Liver (tissue), 9 donors: Measurements from ENCODE around the gene TXK. TPM values are rescaled to one million over a fixed set of nuclear protein-coding genes. Genes with fewer than 3 reads are reported as not detected.

Experiments
- DNase-seq: peaks from one replicate; pipeline ENCODE4 v3.0.0-alpha.2; 2017; ENCODE audit warnings: low spot score
- H3K27ac ChIP-seq, 2 donors: one replicate each; pipeline ENCODE4 v1.7.0; 2013; ENCODE audit warnings: inconsistent platforms in 2 of 2, low read length in 2 of 2, control low read depth in 1 of 2, low read depth in 1 of 2, mild to moderate bottlenecking in 1 of 2
- H3K27me3 ChIP-seq, 4 donors: one replicate each; pipeline versions ENCODE4 v1.6.1 to v1.7.0; 2013; ENCODE audit warnings: low read length in 3 of 4, inconsistent platforms in 1 of 4, mild to moderate bottlenecking in 1 of 4, moderate library complexity in 1 of 4; ENCODE audit not compliant: control insufficient read depth in 4 of 4, insufficient read depth in 4 of 4
- H3K36me3 ChIP-seq, 4 donors: one replicate each; pipeline versions ENCODE4 v1.6.1 to v1.7.0; 2013; ENCODE audit warnings: low read length in 3 of 4, mild to moderate bottlenecking in 3 of 4, low read depth in 1 of 4, moderate library complexity in 1 of 4; ENCODE audit not compliant: control insufficient read depth in 4 of 4, insufficient read depth in 3 of 4
- H3K4me1 ChIP-seq, 4 donors: one replicate each; pipeline versions ENCODE4 v1.6.1 to v1.7.0; 2013; ENCODE audit warnings: low read length in 3 of 4, mild to moderate bottlenecking in 3 of 4, moderate library complexity in 1 of 4; ENCODE audit not compliant: control insufficient read depth in 4 of 4, insufficient read depth in 4 of 4
- H3K4me3 ChIP-seq, 3 donors: one replicate each; pipeline versions ENCODE4 v1.6.1 to v1.7.0; 2013; ENCODE audit warnings: low read length in 3 of 3, control low read depth in 1 of 3, low read depth in 1 of 3, mild to moderate bottlenecking in 1 of 3
- H3K9ac ChIP-seq, 2 donors: one replicate each; pipeline ENCODE4 v1.7.0; 2013; ENCODE audit warnings: low read length in 2 of 2, mild to moderate bottlenecking in 2 of 2, moderate library complexity in 2 of 2, control low read depth in 1 of 2, low read depth in 1 of 2
- H3K9me3 ChIP-seq, 4 donors: one replicate each; pipeline versions ENCODE4 v1.6.1 to v1.7.0; 2013; ENCODE audit warnings: low read length in 3 of 4; ENCODE audit not compliant: control insufficient read depth in 4 of 4
- EGR1 ChIP-seq, 2 donors: IDR thresholded peaks; 2 replicates each; pipeline ENCODE4 v1.6.1; 2016 to 2018; ENCODE audit warnings: antibody characterized with exemption in 2 of 2, low read depth in 2 of 2
- FOXA1 ChIP-seq: IDR thresholded peaks from 2 replicates; pipeline ENCODE4 v1.6.1; 2016; ENCODE audit warnings: antibody characterized with exemption
- FOXA2 ChIP-seq: IDR thresholded peaks from 2 replicates; pipeline ENCODE4 v1.6.1; 2016; ENCODE audit warnings: antibody characterized with exemption
- GABPA ChIP-seq, 2 donors: IDR thresholded peaks in 1 of 2; conservative IDR thresholded peaks in 1 of 2; 2 replicates each; pipeline ENCODE4 v1.6.1; 2016; ENCODE audit warnings: antibody characterized with exemption in 2 of 2, mild to moderate bottlenecking in 1 of 2, moderate library complexity in 1 of 2
- HNF4A ChIP-seq, 2 donors: conservative IDR thresholded peaks; 2 replicates each; pipeline ENCODE4 v1.6.1; 2016; ENCODE audit warnings: antibody characterized with exemption in 2 of 2, mild to moderate bottlenecking in 2 of 2
- HNF4G ChIP-seq: IDR thresholded peaks from 2 replicates; pipeline ENCODE4 v1.6.1; 2016; ENCODE audit warnings: antibody characterized with exemption
- JUND ChIP-seq, 2 donors: IDR thresholded peaks; 2 replicates each; pipeline ENCODE4 v1.6.1; 2016; ENCODE audit warnings: antibody characterized with exemption in 2 of 2
- MAX ChIP-seq: IDR thresholded peaks from 2 replicates; pipeline ENCODE4 v1.6.1; 2016; ENCODE audit warnings: antibody characterized with exemption
- NR2F2 ChIP-seq: IDR thresholded peaks from 2 replicates; pipeline ENCODE4 v1.6.1; 2016; ENCODE audit warnings: antibody characterized with exemption
- RAD21 ChIP-seq, 2 donors: IDR thresholded peaks; 2 replicates each; pipeline ENCODE4 v1.6.1; 2016; ENCODE audit warnings: antibody characterized with exemption in 2 of 2, mild to moderate bottlenecking in 2 of 2
- REST ChIP-seq: IDR thresholded peaks from 2 replicates; pipeline ENCODE4 v1.6.1; 2016; ENCODE audit warnings: antibody characterized with exemption, mild to moderate bottlenecking
- RXRA ChIP-seq, 2 donors: IDR thresholded peaks; 2 replicates each; pipeline ENCODE4 v1.6.1; 2017 to 2018; ENCODE audit warnings: antibody characterized with exemption in 2 of 2, mild to moderate bottlenecking in 1 of 2
- SP1 ChIP-seq: IDR thresholded peaks from 2 replicates; pipeline ENCODE4 v1.6.1; 2018; ENCODE audit warnings: antibody characterized with exemption, mild to moderate bottlenecking
- YY1 ChIP-seq: IDR thresholded peaks from 2 replicates; pipeline ENCODE4 v1.6.1; 2016; ENCODE audit warnings: antibody characterized with exemption, mild to moderate bottlenecking
- WGBS: extraction: QIAGEN DNeasy Blood & Tissue Kit; methylation state at CpG from one replicate; pipeline ENCODE4 v1.1.7; 2013; 5-methylcytosine and 5-hydroxymethylcytosine counted together
- polyA plus RNA-seq, 2 donors: library from polyadenylated mRNA; stranded (reverse) in 1 of 2; unstranded in 1 of 2; fragments of 200-250 nt in 1 of 2; fragments of >200 nt in 1 of 2; fragmentation: Nextera tagmentation in 1 of 2; extraction: Ambion mirVana in 1 of 2; gene quantifications; one replicate each; pipeline versions ENCODE4 v1.2.1 to v1.2.3, GENCODE V29; 2013 to 2015
- total RNA-seq, 2 donors: library from RNA; depleted of rRNA; stranded (reverse); fragments of >200 nt; gene quantifications; one replicate each; pipeline ENCODE4 v1.2.3, GENCODE V29; 2014
- TF ChIP-seq, protein P1 (sequence below): IDR thresholded peaks from 2 replicates; pipeline ENCODE4 v1.6.1; 2016; ENCODE audit warnings: antibody characterized with exemption
- TF ChIP-seq, protein P2 (sequence below): fragments of 150-350 bp; IDR thresholded peaks from 2 replicates; pipeline ENCODE4 v1.5.1; 2017; ENCODE audit warnings: improper control_type of control experiment, low read depth, low read length; ENCODE audit not compliant: missing input control
- TF ChIP-seq, protein P3 (sequence below): IDR thresholded peaks from 2 replicates; pipeline ENCODE4 v1.6.1; 2016; ENCODE audit warnings: antibody characterized with exemption
- donor health status: healthy.
- donor health status: healthy.
- donor health status: healthy.
- donor health status: healthy.
- donor health status: healthy.

TXK gene
- total and polyA plus RNA-seq, 4 donors, result 0.43 to 4.9 (median 1.4) TPM

- no peak for TF ChIP-seq REST
- TF ChIP-seq FOXA2, result no peak
Measured at GRCh38 chr4:48095441-48095840, 38.6 kb downstream of the TXK start (continued).

- H3K4me1 ChIP-seq, result no peaks in the 10 kb centered on the region
- WGBS, result 68% methylated on average over 3 of the region's 3 CpGs
- no peak overlapping the region for H3K27ac ChIP-seq
- no peaks in the 10 kb centered on the region for H3K27me3 ChIP-seq
- H3K9me3 ChIP-seq, result no peaks in the 10 kb centered on the region
- no peak for DNase-seq
- no peaks in the 10 kb centered on the region for H3K36me3 ChIP-seq
- TF ChIP-seq YY1 (no peak), HNF4G (no peak), RAD21 (IDR thresholded peaks at IDR 0.05) (no peak), EGR1 (IDR thresholded peaks at IDR 0.05; ENCODE audit: low read depth in 2 of 2) (no peak), FOXA1 (no peak), SP1 (no peak), MAX (no peak), JUND (IDR thresholded peaks at IDR 0.05) (no peak), FOXA2 (no peak), HNF4A (conservative IDR thresholded peaks at IDR 0.05) (no peak), GABPA (IDR thresholded peaks at IDR 0.05 in 1 of 2, conservative IDR thresholded peaks at IDR 0.05 in 1 of 2) (no peak), NR2F2 (no peak), RXRA (IDR thresholded peaks at IDR 0.05) (no peak)
- TF ChIP-seq, protein P1, sequence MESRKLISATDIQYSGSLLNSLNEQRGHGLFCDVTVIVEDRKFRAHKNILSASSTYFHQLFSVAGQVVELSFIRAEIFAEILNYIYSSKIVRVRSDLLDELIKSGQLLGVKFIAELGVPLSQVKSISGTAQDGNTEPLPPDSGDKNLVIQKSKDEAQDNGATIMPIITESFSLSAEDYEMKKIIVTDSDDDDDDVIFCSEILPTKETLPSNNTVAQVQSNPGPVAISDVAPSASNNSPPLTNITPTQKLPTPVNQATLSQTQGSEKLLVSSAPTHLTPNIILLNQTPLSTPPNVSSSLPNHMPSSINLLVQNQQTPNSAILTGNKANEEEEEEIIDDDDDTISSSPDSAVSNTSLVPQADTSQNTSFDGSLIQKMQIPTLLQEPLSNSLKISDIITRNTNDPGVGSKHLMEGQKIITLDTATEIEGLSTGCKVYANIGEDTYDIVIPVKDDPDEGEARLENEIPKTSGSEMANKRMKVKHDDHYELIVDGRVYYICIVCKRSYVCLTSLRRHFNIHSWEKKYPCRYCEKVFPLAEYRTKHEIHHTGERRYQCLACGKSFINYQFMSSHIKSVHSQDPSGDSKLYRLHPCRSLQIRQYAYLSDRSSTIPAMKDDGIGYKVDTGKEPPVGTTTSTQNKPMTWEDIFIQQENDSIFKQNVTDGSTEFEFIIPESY, result no peak
- TF ChIP-seq, protein P2, sequence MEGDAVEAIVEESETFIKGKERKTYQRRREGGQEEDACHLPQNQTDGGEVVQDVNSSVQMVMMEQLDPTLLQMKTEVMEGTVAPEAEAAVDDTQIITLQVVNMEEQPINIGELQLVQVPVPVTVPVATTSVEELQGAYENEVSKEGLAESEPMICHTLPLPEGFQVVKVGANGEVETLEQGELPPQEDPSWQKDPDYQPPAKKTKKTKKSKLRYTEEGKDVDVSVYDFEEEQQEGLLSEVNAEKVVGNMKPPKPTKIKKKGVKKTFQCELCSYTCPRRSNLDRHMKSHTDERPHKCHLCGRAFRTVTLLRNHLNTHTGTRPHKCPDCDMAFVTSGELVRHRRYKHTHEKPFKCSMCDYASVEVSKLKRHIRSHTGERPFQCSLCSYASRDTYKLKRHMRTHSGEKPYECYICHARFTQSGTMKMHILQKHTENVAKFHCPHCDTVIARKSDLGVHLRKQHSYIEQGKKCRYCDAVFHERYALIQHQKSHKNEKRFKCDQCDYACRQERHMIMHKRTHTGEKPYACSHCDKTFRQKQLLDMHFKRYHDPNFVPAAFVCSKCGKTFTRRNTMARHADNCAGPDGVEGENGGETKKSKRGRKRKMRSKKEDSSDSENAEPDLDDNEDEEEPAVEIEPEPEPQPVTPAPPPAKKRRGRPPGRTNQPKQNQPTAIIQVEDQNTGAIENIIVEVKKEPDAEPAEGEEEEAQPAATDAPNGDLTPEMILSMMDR, result no peak
- TF ChIP-seq, protein P3, sequence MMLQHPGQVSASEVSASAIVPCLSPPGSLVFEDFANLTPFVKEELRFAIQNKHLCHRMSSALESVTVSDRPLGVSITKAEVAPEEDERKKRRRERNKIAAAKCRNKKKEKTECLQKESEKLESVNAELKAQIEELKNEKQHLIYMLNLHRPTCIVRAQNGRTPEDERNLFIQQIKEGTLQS, result no peak
- no peak overlapping the region for H3K9ac ChIP-seq
- H3K4me3 ChIP-seq, result no peak overlapping the region
Measured at GRCh38 chr4:48093991-48094416, 40.0 kb downstream of the TXK start.
